22Rv1 (cell line): ENCODE data around the gene LDLRAD2.

Experiments used
- ZFX ChIP-seq: fragments of 450-650 bp; IDR thresholded peaks from 2 replicates; pipeline ENCODE4 v1.6.1; 2017; ENCODE audit warnings: antibody characterized with exemption, borderline replicate concordance
- TF ChIP-seq, protein P1 (sequence below): fragments of 450-650 bp; IDR thresholded peaks from 2 replicates; pipeline ENCODE4 v1.5.1; 2017; ENCODE audit warnings: mild to moderate bottlenecking

DNA sequence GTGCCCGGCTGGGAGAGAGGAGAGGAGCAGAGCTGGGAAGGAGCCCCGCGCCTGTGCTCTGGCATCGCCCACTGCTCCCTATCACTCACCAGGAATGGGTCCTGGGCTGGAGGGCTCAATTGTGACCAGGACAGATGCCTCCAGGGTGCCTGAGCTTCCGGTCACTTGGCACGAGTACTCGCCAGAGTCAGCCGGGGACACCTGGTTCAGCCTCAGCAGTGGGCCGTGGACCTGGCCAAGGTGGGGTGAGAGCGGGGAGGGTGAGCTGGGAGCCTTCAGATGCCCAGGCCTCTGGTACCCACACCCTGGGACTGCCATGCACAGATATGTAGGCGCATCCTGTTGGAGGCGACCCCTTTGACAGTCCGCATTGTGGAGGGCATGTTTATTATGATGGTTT is 31.1 kb downstream of the LDLRAD2 start:
- TF ChIP-seq, protein P1, sequence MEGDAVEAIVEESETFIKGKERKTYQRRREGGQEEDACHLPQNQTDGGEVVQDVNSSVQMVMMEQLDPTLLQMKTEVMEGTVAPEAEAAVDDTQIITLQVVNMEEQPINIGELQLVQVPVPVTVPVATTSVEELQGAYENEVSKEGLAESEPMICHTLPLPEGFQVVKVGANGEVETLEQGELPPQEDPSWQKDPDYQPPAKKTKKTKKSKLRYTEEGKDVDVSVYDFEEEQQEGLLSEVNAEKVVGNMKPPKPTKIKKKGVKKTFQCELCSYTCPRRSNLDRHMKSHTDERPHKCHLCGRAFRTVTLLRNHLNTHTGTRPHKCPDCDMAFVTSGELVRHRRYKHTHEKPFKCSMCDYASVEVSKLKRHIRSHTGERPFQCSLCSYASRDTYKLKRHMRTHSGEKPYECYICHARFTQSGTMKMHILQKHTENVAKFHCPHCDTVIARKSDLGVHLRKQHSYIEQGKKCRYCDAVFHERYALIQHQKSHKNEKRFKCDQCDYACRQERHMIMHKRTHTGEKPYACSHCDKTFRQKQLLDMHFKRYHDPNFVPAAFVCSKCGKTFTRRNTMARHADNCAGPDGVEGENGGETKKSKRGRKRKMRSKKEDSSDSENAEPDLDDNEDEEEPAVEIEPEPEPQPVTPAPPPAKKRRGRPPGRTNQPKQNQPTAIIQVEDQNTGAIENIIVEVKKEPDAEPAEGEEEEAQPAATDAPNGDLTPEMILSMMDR = no peak
- TF ChIP-seq ZFX = no peak
